A204.1 (cell line): ENCODE results near the gene AHNAK.

ENCODE experiments used
- FAIRE-seq: peaks from 2 replicates; lab custom pipeline; 2012; peaks lifted over from hg19 to GRCh38; lab: Jason Lieb, UNC

Gene AHNAK

DNA sequence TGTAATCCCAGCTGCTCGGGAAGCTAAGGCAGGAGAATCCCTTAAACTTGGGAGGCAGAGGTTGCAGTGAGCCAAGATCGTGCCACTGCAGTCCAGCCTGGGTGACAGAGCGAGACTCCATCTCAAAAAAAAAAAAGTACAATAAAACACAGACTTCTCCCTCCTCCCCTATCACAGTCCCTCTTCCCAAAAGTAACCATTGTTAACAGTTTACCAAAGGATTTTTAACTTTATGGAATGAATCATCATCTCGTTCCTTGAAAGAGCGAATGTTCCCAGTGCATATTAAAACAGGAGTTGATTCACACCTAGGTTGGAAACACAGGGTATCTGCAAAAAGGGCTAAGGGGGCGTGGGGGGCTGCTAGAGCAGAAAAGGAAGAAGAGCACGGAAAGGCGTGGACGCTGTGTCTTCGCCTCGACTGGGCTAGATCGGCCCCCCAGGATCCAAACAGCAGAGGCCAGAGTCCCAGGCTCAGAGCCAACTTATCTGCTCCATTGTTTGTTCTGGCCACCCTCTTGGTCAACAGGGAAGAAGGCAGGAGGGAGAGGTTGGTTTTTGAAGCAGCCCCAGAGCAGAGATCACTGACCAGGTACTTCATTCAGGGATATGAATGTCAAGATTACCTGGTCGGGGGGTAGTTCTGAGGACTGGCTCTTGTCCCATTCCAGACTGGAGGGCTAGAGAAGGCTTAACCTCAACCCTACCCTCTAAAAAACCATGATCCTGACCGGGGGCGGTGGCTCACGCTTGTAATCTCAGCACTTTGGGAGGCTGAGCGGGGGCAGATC is 2.1 kb upstream of the AHNAK start:
- no peak for FAIRE-seq

DNA sequence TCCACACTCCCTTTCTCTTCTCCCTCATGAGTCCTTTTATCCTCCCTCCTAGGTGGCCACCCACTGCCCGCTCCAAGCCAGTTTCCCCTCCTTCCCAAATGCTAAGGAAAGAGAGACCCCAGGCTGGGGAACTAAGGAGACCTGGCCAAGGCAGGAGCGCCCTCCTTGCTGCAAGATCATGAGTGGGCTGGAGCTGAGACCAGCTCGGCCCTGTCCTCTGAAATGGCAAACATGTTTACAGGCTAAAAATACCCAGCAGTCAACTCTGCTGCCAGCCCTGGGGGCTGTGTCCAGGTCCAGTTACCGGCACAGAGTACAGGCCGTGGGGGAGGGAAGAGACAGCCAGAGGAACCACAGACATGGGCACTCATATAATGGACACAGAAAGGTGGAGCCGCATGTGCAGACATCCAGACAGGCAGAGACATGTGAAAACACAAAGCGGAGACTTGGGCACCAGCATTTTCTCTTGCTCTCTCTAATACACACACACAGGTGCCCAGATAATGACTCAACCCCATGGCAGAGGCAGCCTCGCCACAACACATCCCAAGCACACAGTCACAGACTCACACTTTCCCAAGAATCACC is 1.2 kb upstream of the AHNAK start:
- FAIRE-seq: no peak

- no peak for FAIRE-seq
These were observed 471 bp upstream of the AHNAK start for GRCh38 chr11:62546929-62547625.

DNA sequence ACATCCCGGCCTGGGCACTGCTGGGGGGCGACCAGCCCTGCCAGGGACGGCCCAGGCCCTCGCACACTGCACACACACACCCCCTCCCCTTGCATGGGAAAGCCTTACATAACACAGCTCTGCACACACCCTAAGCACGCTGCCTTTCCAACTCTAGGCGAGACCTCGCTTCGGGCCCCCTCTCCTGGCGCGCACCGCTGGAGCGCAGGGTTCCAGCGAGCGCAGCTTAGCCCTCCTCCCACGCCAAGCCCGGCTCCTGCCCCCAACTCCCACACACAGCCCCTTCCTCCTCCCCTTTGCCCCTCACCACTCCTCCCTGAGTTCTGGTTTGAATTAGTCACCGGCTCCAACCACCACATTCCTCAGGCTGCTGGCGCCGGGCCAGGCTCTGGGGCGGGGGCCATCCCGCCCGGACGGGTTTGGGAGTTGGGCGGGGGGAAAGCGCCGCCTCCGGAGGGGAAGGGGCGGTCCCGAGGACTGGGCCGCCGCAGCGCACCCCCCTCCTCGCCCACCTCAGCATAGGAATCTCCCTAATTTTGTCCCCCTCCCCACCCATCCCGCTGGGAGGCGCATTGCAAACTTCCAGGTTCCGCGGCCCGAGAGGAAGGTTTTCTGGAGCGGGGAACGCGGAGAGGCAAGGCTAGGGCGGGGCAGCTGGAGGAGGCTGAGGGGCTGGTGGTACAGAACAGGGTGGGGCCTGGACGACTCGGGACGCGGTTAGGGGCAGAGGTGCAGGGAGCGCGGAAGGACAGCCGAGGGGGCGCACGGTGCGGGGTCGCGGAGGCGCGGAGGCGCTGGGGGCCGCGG is 966 bp downstream of the AHNAK start:
- FAIRE-seq: no peak

GRCh38 chr11:62544581-62545436 is 1.8 kb downstream of the AHNAK start:
- no peak for FAIRE-seq

DNA sequence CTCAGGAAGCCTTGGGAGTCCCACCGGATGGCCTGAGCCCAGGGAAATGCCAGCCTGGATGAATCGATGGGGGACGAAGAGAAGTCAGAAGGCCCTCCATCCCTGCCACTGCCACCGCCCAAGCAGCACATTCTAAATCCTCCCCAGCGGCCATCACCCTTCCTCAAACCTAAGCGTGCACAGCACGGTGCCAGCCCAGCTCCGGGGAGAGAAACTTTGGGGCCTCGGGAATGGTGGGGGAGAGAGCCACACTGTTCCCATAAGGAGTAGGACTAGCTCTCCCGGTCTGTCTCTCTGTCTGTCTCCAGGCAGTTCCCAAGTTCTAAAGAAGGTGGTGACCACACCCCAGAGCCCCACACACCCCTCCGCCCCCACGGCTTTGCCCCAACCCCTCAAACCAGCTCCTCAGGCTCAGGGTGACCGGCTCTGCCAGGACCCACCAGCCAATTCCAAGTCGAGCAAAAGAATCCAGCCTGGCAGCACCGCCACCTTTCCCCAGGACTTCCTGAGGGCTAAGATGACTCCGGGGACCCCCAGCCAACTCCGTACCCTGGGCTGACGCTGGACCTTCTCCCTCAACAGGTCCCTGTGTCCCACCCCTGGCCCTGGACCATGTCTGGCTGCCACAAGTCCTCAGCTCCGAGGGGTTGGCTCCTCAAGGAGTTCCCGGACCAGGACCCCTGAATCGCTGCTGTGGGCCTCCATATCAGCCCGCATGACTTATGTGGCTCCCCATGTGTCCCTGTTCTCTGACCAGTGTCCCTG is 2.7 kb downstream of the AHNAK start:
- FAIRE-seq: no peak

DNA sequence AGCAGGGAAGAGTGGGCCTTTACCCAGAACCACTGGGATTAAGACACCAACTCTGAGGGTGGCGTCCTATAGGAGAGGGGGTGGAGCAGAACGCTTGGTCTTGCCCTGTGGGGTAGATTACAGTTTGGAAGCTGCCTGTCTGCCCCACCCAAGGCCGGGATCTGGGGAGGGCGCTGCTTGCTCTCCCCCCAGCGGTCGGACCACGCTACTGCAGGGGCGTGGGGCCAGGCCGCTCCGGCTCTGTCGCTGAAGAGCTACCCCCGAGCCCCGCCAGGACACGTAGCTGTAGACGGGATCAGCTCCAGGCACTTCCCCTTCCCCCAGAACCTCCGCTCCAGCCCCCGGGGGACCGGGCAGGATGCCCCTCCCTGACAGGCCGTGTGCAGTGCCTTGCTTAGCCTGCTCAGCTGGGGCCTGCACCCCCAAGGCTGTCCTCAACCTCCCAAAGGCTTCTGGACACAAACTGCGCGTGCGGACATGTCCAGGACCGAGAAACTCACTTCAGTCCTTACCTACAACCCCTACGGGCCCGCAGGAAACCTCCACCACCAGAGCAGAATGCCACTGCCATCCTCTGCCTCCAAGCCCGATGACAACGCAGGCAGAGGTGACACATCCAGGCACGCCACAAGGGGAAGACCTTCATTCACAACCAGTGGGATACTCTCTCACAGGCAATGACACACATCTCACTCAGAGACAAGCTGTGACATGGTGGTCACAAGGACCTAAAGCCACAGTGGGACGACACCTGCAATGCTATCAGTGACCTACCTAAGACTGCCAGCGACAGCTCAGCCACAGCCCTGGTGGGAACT is 3.6 kb downstream of the AHNAK start:
- FAIRE-seq: no peak

DNA sequence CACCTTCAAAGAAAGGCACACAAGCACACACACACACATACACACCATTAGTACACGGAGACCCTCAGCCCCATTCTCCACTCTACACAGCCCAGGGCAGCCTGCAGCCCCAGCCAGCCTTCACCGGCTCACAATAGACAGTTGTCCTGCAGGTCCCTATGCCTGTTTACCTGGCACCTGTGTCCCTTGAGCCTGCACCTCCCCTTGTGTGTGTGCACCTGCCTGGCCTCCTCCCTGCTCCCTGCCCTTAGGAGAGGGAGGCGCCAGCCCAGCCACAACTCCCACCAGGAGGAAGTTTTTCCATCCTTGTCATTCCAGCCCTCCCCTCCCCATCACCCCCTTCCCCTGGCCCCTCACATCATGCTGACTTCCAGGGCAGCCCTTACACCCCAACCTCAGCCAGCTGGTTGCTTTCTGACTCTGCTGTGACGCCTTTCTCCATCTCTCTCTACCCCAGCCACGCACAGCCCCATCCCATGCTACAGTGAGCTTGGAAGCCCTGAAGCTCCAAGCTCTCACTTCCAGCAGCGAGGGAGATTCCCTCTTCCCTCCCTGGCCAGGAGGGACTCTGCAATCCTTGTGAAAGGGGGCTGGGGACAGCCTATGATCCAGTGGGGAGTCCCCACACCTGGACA is 4.4 kb downstream of the AHNAK start:
- no peak for FAIRE-seq

GRCh38 chr11:62540804-62541701 is 5.6 kb downstream of the AHNAK start:
- FAIRE-seq: no peak

DNA sequence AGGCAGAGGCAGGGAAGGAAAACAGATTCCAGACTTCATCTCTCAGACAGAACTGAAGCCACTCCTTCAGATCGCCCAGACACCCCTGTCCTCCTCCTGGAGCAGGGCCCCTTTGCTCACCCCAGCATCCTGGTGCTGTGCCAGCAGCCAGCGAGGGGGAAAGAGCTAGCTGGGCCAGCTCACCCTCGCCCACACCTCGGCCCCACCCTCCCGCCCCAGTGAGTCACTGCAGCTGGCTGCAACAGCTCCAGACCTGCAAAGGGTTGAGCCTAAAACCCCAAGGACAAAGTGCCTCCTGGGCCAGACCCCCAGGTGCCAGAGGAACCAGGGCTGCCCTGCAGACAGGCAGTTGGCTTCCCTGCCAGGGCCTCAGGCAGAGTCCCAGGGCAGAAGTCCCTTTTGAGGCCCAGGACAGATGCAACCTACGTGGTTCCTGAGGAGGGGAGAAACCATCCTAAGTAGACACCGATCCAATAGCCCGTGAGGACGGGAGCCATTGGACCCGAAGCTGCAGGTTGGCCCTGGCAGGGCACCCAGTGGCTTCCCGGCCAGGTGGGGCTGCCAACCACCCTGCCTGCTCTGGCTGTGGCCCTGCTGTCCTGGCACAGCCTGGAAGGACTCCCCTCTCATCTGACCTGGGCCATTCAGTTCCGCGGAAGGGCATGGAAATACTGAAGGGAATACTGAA is 7.2 kb downstream of the AHNAK start:
- FAIRE-seq: no peak

GRCh38 chr11:62538470-62539237 is 8.0 kb downstream of the AHNAK start:
- no peak for FAIRE-seq

- FAIRE-seq: no peak
These were observed 10.2 kb downstream of the AHNAK start for GRCh38 chr11:62536301-62536957.

DNA sequence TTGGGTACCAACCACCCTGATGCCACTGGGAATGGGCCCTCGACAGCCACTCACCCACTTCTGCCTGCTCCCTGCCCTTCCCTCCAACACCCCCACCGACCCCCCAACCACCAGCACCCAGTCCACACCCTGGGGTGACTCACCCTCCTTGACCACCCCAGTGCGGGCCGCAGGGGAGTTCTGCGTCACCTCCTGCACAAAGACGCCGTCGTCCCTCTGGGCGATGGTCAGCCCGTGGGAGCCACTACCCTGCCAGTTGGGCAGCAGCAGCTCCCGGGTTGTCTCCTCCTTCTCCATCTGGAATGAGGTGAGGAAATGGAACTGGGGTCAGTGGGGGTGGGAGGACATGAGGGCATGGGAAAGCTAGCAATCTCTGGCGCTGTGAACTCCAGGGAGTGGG is 10.8 kb downstream of the AHNAK start:
- no peak for FAIRE-seq

- FAIRE-seq: no peak
These were observed 11.6 kb downstream of the AHNAK start for GRCh38 chr11:62534779-62535545.

- FAIRE-seq: no peak
These were observed 14.5 kb downstream of the AHNAK start for GRCh38 chr11:62532096-62532495.
